ENCODE measurements around the gene MFN2. TPM values are rescaled to one million over a fixed set of nuclear protein-coding genes. Genes with fewer than 3 reads are reported as not detected.
A peak's percentile ranks its signal among the peaks of the same experiment; 100 is the strongest.
"Not testable (repeated sequence)": the region's sequence is repeated elsewhere in the genome, so short reads cannot be mapped to it uniquely, and the experiment has no call there.

MFN2 gene
- total RNA-seq, 1 experiment from 2014 or later: 34.1 TPM

DNA sequence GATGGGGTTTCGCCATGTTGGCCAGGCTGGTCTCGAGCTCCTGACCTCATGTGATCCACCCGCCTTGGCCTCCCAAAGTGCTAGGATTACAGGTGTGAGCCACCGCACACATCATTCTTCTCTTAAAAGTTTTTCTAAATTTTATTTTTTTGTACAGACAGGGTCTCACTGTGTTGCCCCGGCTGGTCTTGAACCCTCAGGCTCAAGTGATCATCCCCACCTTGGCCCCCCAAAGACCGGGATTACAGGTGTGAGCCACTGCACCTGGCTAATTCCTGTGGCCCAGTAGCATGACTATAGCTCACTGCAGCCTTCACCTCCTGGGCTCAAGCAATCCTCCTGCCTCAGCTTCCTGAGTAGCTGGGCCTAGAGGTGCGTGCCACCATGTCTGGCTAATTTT, 40.5 kb upstream of the MFN2 start:
- not testable (repeated sequence) for H3K9me3 ChIP-seq (ENCODE audit: low read length); H3K9me2 ChIP-seq (replicated peaks; ENCODE audit: insufficient read depth, low read length); H3K9ac ChIP-seq (ENCODE audit: low read length); H2AFZ ChIP-seq (ENCODE audit: low read length); DNase-seq; H3K4me2 ChIP-seq (ENCODE audit: low read depth, low read length, poor library complexity, severe bottlenecking); H4K20me1 ChIP-seq (ENCODE audit: insufficient read depth, low read depth, low read length); H3K27ac ChIP-seq (ENCODE audit: low read length); H3K4me3 ChIP-seq (ENCODE audit: low read length); H3K27me3 ChIP-seq (ENCODE audit: low read length); H3K4me1 ChIP-seq (ENCODE audit: low read length)
- H3K79me2 ChIP-seq (ENCODE audit: low read length): peaks cover 31% of the 10 kb centered on the region
- peaks cover 11% of the 10 kb centered on the region for H3K36me3 ChIP-seq (ENCODE audit: insufficient read depth, low read length)

DNA sequence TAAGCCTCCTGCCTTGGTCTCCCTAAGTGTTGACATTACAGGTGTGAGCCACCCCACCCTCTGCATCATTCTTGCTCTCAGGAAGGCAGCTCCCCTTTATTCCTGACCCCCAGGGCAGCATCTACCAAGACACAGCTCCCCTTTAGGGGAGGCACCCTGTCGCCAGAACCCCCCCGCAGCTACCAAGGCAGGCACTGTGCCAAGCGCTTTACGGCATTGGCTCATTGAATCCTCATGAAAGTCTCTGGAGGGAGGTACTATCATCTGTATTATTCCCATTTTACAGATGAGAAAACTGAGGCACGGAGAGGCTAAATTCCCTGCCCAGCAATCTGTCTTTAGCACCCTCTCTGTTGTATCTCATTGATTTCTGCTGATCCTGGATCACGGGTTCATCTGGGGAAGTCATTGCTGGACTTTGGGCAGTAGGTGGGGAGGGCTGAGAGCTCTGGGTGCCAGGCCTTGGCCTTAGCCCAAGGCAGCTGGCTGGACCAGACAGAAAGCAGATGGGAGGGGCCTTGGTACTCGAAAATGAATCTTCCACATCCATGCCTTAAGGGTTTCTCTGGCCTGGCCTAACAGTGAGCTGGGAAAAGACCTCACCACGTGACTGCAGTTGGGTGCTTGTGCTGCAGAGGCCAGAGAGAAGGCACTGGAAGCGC, 39.9 kb upstream of the MFN2 start:
- no peak overlapping the region for H2AFZ ChIP-seq (ENCODE audit: low read length)
- H3K4me1 ChIP-seq (ENCODE audit: low read length): no peaks in the 10 kb centered on the region
- no peaks in the 10 kb centered on the region for H3K27me3 ChIP-seq (ENCODE audit: low read length)
- no peaks in the 10 kb centered on the region for H3K9me2 ChIP-seq (replicated peaks; ENCODE audit: insufficient read depth, low read length)
- H4K20me1 ChIP-seq (ENCODE audit: insufficient read depth, low read depth, low read length): no peaks in the 10 kb centered on the region
- DNase-seq: no peak
- H3K79me2 ChIP-seq (ENCODE audit: low read length): peaks cover 26% of the 10 kb centered on the region; the same call in 1 of the 2 replicates
- H3K36me3 ChIP-seq (ENCODE audit: insufficient read depth, low read length): peaks cover 11% of the 10 kb centered on the region
- H3K4me2 ChIP-seq (ENCODE audit: low read depth, low read length, poor library complexity, severe bottlenecking): no peak overlapping the region
- no peaks in the 10 kb centered on the region for H3K9me3 ChIP-seq (ENCODE audit: low read length)
- H3K4me3 ChIP-seq (ENCODE audit: low read length): no peak overlapping the region
- no peak overlapping the region for H3K9ac ChIP-seq (ENCODE audit: low read length)
- H3K27ac ChIP-seq (ENCODE audit: low read length): no peak overlapping the region

DNA sequence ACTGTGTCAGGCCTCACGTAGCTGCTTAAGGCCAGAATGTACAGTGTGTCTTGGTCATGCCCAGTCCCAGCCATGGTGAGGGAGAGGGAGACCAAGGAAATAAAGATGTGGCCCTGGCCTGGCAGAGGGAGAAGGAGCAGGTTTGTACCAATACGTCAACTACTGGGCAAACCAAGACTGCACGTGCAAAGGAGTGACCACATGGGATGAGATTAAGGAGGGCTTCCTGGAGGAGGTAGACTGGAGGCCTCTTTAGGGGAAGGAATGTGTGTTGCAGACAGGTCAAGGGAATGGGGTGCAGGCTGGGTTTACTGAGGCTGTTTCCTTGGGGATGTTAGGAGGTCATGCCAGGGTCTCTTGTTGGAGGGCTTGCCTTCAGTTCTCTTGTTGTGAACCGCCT, 38.0 kb upstream of the MFN2 start:
- H2AFZ ChIP-seq (ENCODE audit: low read length): no peak overlapping the region
- no peak overlapping the region for H3K9ac ChIP-seq (ENCODE audit: low read length)
- no peaks in the 10 kb centered on the region for H4K20me1 ChIP-seq (ENCODE audit: insufficient read depth, low read depth, low read length)
- H3K9me2 ChIP-seq (replicated peaks; ENCODE audit: insufficient read depth, low read length): no peaks in the 10 kb centered on the region
- no peak overlapping the region for H3K27ac ChIP-seq (ENCODE audit: low read length)
- no peaks in the 10 kb centered on the region for H3K4me1 ChIP-seq (ENCODE audit: low read length)
- no peaks in the 10 kb centered on the region; the same call in 1 of the 2 replicates for H3K9me3 ChIP-seq (ENCODE audit: low read length)
- H3K4me3 ChIP-seq (ENCODE audit: low read length): no peak overlapping the region
- H3K79me2 ChIP-seq (ENCODE audit: low read length): peaks cover 14% of the 10 kb centered on the region; the same call in 1 of the 2 replicates
- DNase-seq: no peak
- H3K4me2 ChIP-seq (ENCODE audit: low read depth, low read length, poor library complexity, severe bottlenecking): no peak overlapping the region
- peaks cover 23% of the 10 kb centered on the region for H3K36me3 ChIP-seq (ENCODE audit: insufficient read depth, low read length)
- H3K27me3 ChIP-seq (ENCODE audit: low read length): no peaks in the 10 kb centered on the region

DNA sequence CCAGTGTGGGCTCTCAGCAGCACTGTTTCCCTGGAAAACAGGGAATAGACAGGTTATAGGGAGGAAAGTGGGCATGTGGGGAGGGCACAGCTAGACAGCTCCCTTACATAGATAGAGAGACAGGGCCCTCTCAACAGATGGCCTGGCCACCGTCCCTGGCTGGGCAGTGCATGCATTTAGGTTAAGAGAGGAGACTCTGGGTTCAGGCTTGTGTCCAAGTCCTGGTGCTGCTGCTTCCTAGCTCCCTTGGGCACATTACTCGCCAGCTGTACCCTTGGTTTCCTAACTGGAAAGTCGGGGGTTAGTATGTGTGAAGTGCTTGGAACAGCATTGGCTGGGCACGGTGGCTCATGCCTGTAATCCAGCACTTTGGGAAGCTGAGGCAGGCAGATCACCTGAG, 36.6 kb upstream of the MFN2 start:
- no peak overlapping the region for H3K4me3 ChIP-seq (ENCODE audit: low read length)
- peaks cover 4% of the 10 kb centered on the region; the same call in 1 of the 2 replicates for H3K79me2 ChIP-seq (ENCODE audit: low read length)
- no peaks in the 10 kb centered on the region for H3K9me2 ChIP-seq (replicated peaks; ENCODE audit: insufficient read depth, low read length)
- H3K27ac ChIP-seq (ENCODE audit: low read length): no peak overlapping the region
- no peak overlapping the region for H3K9ac ChIP-seq (ENCODE audit: low read length)
- no peaks in the 10 kb centered on the region for H3K4me1 ChIP-seq (ENCODE audit: low read length)
- no peaks in the 10 kb centered on the region for H4K20me1 ChIP-seq (ENCODE audit: insufficient read depth, low read depth, low read length)
- H2AFZ ChIP-seq (ENCODE audit: low read length): no peak overlapping the region
- no peaks in the 10 kb centered on the region for H3K27me3 ChIP-seq (ENCODE audit: low read length)
- no peak overlapping the region for H3K4me2 ChIP-seq (ENCODE audit: low read depth, low read length, poor library complexity, severe bottlenecking)
- peaks cover 30% of the 10 kb centered on the region for H3K36me3 ChIP-seq (ENCODE audit: insufficient read depth, low read length)
- peaks cover 2% of the 10 kb centered on the region; the same call in 1 of the 2 replicates for H3K9me3 ChIP-seq (ENCODE audit: low read length)
- DNase-seq: no peak

DNA sequence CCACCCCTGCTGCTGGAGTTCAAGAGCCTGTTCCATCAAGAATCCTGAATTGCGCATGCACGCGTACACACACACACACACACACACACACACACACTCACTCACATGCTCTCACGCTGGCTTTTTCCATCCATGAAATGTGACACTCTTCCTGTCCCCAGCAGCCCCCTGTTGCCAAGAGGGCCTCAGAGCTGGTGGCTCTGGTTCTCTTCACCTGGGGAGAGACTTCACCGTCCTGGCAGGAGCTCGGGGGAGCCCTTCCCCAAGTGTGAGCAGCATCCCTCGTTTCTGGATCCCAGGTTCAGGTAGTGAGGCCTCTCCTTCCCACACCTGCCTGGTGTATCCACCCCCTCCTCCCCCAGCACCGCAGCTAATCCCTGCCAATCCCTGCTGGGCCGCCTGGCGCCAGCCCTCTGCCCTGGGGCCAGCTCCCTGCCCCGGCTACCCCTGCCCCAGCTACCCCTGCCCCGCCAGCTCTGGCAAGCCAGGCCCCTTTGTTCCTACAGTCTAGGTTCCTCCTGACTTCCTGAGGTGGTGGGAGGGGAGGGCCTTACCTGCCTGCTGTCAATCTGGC, 35.8 kb upstream of the MFN2 start:
- Histone ChIP-seq H3K4me1 (ENCODE audit: low read length) (no peaks in the 10 kb centered on the region), H3K27ac (ENCODE audit: low read length) (no peak overlapping the region), H3K79me2 (ENCODE audit: low read length) (peaks cover 3% of the 10 kb centered on the region; the same call in 1 of the 2 replicates), H3K36me3 (ENCODE audit: insufficient read depth, low read length) (peaks cover 35% of the 10 kb centered on the region), H3K27me3 (ENCODE audit: low read length) (no peaks in the 10 kb centered on the region), H3K9me2 (replicated peaks; ENCODE audit: insufficient read depth, low read length) (no peaks in the 10 kb centered on the region), H4K20me1 (ENCODE audit: insufficient read depth, low read depth, low read length) (no peaks in the 10 kb centered on the region), H2AFZ (ENCODE audit: low read length) (no peak overlapping the region), H3K4me3 (ENCODE audit: low read length) (no peak overlapping the region), H3K4me2 (ENCODE audit: low read depth, low read length, poor library complexity, severe bottlenecking) (no peak overlapping the region), H3K9me3 (ENCODE audit: low read length) (peaks cover 2% of the 10 kb centered on the region; the same call in 1 of the 2 replicates), H3K9ac (ENCODE audit: low read length) (no peak overlapping the region)
- no peak for DNase-seq

DNA sequence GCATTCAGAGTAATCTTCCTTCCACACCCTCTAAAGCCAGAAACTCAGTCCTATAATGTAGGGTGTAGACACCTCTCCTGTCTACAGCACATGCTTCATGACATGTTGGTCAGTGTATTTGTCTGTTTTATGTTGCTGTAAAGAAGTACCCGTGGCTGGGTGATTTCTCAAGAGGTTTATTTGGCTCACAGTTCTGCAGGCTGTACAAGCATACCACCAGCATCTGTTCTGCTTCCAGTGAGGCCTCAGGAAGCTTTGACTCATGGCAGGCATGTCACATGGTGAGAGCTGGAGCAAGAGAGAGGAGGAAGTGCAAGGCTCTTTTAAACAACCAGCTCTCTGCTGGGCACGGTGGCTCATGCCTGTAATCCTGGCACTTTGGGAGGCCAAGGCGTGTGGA, 33.6 kb upstream of the MFN2 start:
- H3K4me3 ChIP-seq (ENCODE audit: low read length): no peak overlapping the region
- no peaks in the 10 kb centered on the region for H4K20me1 ChIP-seq (ENCODE audit: insufficient read depth, low read depth, low read length)
- no peaks in the 10 kb centered on the region for H3K27me3 ChIP-seq (ENCODE audit: low read length)
- no peak for DNase-seq
- no peak overlapping the region for H2AFZ ChIP-seq (ENCODE audit: low read length)
- H3K9me3 ChIP-seq (ENCODE audit: low read length): peaks cover 2% of the 10 kb centered on the region; the same call in 1 of the 2 replicates
- no peaks in the 10 kb centered on the region for H3K4me1 ChIP-seq (ENCODE audit: low read length)
- peaks cover 35% of the 10 kb centered on the region for H3K36me3 ChIP-seq (ENCODE audit: insufficient read depth, low read length)
- no peaks in the 10 kb centered on the region for H3K9me2 ChIP-seq (replicated peaks; ENCODE audit: insufficient read depth, low read length)
- H3K9ac ChIP-seq (ENCODE audit: low read length): no peak overlapping the region
- H3K27ac ChIP-seq (ENCODE audit: low read length): no peak overlapping the region
- H3K4me2 ChIP-seq (ENCODE audit: low read depth, low read length, poor library complexity, severe bottlenecking): no peak overlapping the region
- H3K79me2 ChIP-seq (ENCODE audit: low read length): no peaks in the 10 kb centered on the region; the same call in 1 of the 2 replicates

DNA sequence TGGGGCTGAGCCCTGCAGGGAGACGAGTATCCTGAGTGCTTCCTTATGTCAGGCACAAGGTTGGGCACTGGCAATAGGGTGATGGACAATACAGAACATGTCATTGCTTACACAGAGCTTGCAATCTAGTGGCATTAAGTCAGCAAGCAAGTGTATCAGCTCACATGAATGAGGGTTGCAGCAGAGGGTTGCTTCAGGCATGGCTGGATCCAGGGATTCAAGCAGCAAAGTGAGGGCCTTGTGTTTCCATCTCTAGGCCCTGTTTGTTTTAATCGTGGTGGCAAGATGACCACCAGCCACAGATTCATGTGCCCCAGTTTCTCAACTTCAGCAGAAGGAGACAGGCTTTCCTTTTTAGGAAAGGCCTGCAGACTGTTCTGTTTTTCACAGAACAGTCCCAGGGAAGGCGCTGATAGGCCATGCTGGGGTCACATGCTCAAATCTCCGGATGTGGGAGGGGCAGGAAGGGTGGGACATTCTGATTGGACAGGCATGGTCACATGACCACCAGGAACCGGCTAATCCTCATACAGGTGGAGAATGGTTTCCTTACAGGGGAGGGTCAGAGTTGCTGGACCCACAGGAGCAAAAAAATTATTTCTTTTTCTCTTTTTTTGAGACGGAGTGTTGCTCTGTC, 31.3 kb upstream of the MFN2 start:
- Histone ChIP-seq H3K79me2 (ENCODE audit: low read length) (no peaks in the 10 kb centered on the region), H4K20me1 (ENCODE audit: insufficient read depth, low read depth, low read length) (no peaks in the 10 kb centered on the region), H3K27me3 (ENCODE audit: low read length) (no peaks in the 10 kb centered on the region), H3K9me2 (replicated peaks; ENCODE audit: insufficient read depth, low read length) (no peaks in the 10 kb centered on the region), H3K4me1 (ENCODE audit: low read length) (no peaks in the 10 kb centered on the region), H3K9me3 (ENCODE audit: low read length) (peaks cover 2% of the 10 kb centered on the region; the same call in 1 of the 2 replicates), H3K36me3 (ENCODE audit: insufficient read depth, low read length) (peaks cover 30% of the 10 kb centered on the region), H2AFZ (ENCODE audit: low read length) (no peak overlapping the region), H3K4me2 (ENCODE audit: low read depth, low read length, poor library complexity, severe bottlenecking) (no peak overlapping the region), H3K4me3 (ENCODE audit: low read length) (no peak overlapping the region), H3K9ac (ENCODE audit: low read length) (no peak overlapping the region), H3K27ac (ENCODE audit: low read length) (no peak overlapping the region)
- DNase-seq: peak; percentile 82

DNA sequence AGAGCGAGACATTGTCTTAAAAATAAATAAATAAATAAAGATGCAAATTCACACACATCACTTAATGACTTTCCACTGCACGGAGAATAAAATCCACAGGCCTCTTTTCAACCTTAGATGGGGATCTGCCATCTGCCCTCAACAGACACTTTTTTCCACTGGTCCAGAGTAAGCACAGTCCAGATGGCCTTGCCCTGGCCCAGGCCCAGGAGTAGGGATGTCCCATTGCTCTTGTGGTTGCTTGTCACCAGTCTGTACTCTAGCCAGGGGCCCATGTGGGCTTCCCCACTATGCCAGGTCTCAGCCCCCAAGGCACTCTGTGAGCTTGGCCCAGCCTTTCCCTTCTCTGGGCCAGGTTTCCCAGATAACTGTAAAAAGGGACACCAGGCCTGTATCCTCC, 28.3 kb upstream of the MFN2 start:
- no peak for DNase-seq
- H3K27me3 ChIP-seq (ENCODE audit: low read length): no peaks in the 10 kb centered on the region
- H2AFZ ChIP-seq (ENCODE audit: low read length): no peak overlapping the region
- no peak overlapping the region for H3K4me3 ChIP-seq (ENCODE audit: low read length)
- H3K4me2 ChIP-seq (ENCODE audit: low read depth, low read length, poor library complexity, severe bottlenecking): no peak overlapping the region
- peaks cover 2% of the 10 kb centered on the region; the same call in 1 of the 2 replicates for H3K9me3 ChIP-seq (ENCODE audit: low read length)
- no peaks in the 10 kb centered on the region for H3K4me1 ChIP-seq (ENCODE audit: low read length)
- H3K27ac ChIP-seq (ENCODE audit: low read length): no peak overlapping the region
- H3K36me3 ChIP-seq (ENCODE audit: insufficient read depth, low read length): peaks cover 19% of the 10 kb centered on the region
- no peak overlapping the region for H3K9ac ChIP-seq (ENCODE audit: low read length)
- no peaks in the 10 kb centered on the region for H3K9me2 ChIP-seq (replicated peaks; ENCODE audit: insufficient read depth, low read length)
- no peaks in the 10 kb centered on the region for H4K20me1 ChIP-seq (ENCODE audit: insufficient read depth, low read depth, low read length)
- H3K79me2 ChIP-seq (ENCODE audit: low read length): no peaks in the 10 kb centered on the region

All from Karpas-422 (cell line).